Prostate gland (tissue), 2 donors: Measurements from ENCODE around the gene CP. TPM values are rescaled to one million over a fixed set of nuclear protein-coding genes. Genes with fewer than 3 reads are reported as not detected.

Experiments used
- DNase-seq: peaks from one replicate; pipeline ENCODE4 v3.0.0-alpha.2; 2019; ENCODE audit warnings: low spot score
- H3K27ac ChIP-seq, 2 donors: fragments of 200-600 bp; sonication (generic); 2 replicates each; pipeline ENCODE4 v1.5.1; 2017 to 2019
- H3K27me3 ChIP-seq: fragments of 200-600 bp; sonication (generic); replicated peaks from 2 replicates; pipeline ENCODE4 v1.5.1; 2019; ENCODE audit not compliant: insufficient read depth
- H3K36me3 ChIP-seq, 2 donors: fragments of 200-600 bp; sonication (generic); 1 replicate in 1 of 2; 2 replicates in 1 of 2; pipeline versions ENCODE4 v1.5.1 to v1.8.1; 2017 to 2019
- H3K4me1 ChIP-seq: fragments of 200-600 bp; sonication (generic); replicated peaks from 2 replicates; pipeline ENCODE4 v1.5.1; 2019
- H3K4me3 ChIP-seq, 2 donors: fragments of 200-600 bp; sonication (generic); 2 replicates each; pipeline ENCODE4 v1.5.1; 2017 to 2019
- H3K9me3 ChIP-seq: fragments of 200-600 bp; sonication (generic); 2 replicates; pipeline ENCODE4 v1.5.1; 2017
- CTCF ChIP-seq, 4 experiments: fragments of 200-600 bp in 2 of 4; fragments of 450-650 bp in 2 of 4; sonication (generic) in 2 of 4; IDR thresholded peaks; 1 replicate in 3 of 4; 2 replicates in 1 of 4; pipeline ENCODE4 v1.5.1; 2016 to 2019; ENCODE audit warnings: antibody characterized with exemption in 4 of 4, mild to moderate bottlenecking in 2 of 4, moderate library complexity in 2 of 4
- POLR2A ChIP-seq: fragments of 450-650 bp; IDR thresholded peaks from one replicate; pipeline ENCODE4 v1.6.1; 2016; ENCODE audit warnings: antibody characterized with exemption, mild to moderate bottlenecking
- POLR2AphosphoS5 ChIP-seq: sonication (generic); formaldehyde crosslinking; IDR thresholded peaks from one replicate; pipeline ENCODE4 v1.6.1; 2017; ENCODE audit warnings: antibody characterized with exemption
- WGBS: methylation state at CpG from one replicate; pipeline ENCODE4 v1.1.5; 2018; 5-methylcytosine and 5-hydroxymethylcytosine counted together
- intact Hi-C: fragments of 100-400 bp; cut with DNase I; formaldehyde crosslinking; loops from one replicate; pipeline ENCODE4 v1.14.2; 2022
- total RNA-seq, 2 donors: library from RNA; depleted of rRNA; stranded (reverse); fragments of >200 nt; gene quantifications; one replicate each; pipeline ENCODE4 v1.1.0, GENCODE V29; 2016

The CP gene
- total RNA-seq, 2 donors from 2014 or later: 15.2 to 32.6 TPM

- DNase-seq: no peak
Measured at GRCh38 chr3:149263856-149264255, 42.2 kb upstream of the CP start.

GRCh38 chr3:149258714-149259113 lies 37.1 kb upstream of the CP start:
- no peaks in the 10 kb centered on the region for H3K9me3 ChIP-seq
- intact Hi-C loops: no loop called here
- WGBS: 100% methylated on average over 4 of the region's 4 CpGs
- DNase-seq: no peak
- H3K4me1 ChIP-seq: no peaks in the 10 kb centered on the region
- H3K27me3 ChIP-seq: no peaks in the 10 kb centered on the region
- H3K4me3 ChIP-seq: no peak overlapping the region
- no peaks in the 10 kb centered on the region for H3K36me3 ChIP-seq
- no peak overlapping the region for H3K27ac ChIP-seq
- no peak for TF ChIP-seq POLR2AphosphoS5
- no peak for TF ChIP-seq CTCF (IDR thresholded peaks at IDR 0.05)
- TF ChIP-seq POLR2A: no peak

More at GRCh38 chr3:149263856-149264255, 42.2 kb upstream of the CP start:
- Histone ChIP-seq H3K4me3 (no peak overlapping the region), H3K9me3 (no peaks in the 10 kb centered on the region), H3K4me1 (no peaks in the 10 kb centered on the region), H3K27ac (no peak overlapping the region), H3K36me3 (no peaks in the 10 kb centered on the region), H3K27me3 (no peaks in the 10 kb centered on the region)
- TF ChIP-seq POLR2A: no peak
- no peak for TF ChIP-seq CTCF (IDR thresholded peaks at IDR 0.05)
- TF ChIP-seq POLR2AphosphoS5: no peak
- 47% methylated on average over 1 of the region's 1 CpG for WGBS
- intact Hi-C loops: no loop called here

GRCh38 chr3:149258298-149258697 lies 36.7 kb upstream of the CP start:
- no peaks in the 10 kb centered on the region for H3K9me3 ChIP-seq
- DNase-seq: no peak
- TF ChIP-seq POLR2A (no peak), POLR2AphosphoS5 (no peak)
- no peak overlapping the region for H3K27ac ChIP-seq
- no peak overlapping the region for H3K4me3 ChIP-seq
- no peaks in the 10 kb centered on the region for H3K27me3 ChIP-seq
- 62% methylated on average over 3 of the region's 3 CpGs for WGBS
- no peaks in the 10 kb centered on the region for H3K36me3 ChIP-seq
- no peaks in the 10 kb centered on the region for H3K4me1 ChIP-seq
- intact Hi-C loops: no loop called here

- peaks cover under 1% of the 10 kb centered on the region for H3K4me1 ChIP-seq
- no peak for DNase-seq
- TF ChIP-seq POLR2A (no peak), POLR2AphosphoS5 (no peak), CTCF (IDR thresholded peaks at IDR 0.05) (no peak)
- no peaks in the 10 kb centered on the region for H3K36me3 ChIP-seq
- H3K9me3 ChIP-seq: no peaks in the 10 kb centered on the region
- 87% methylated on average over 2 of the region's 2 CpGs for WGBS
- no peak overlapping the region for H3K27ac ChIP-seq
- no peak overlapping the region for H3K4me3 ChIP-seq
- H3K27me3 ChIP-seq: no peaks in the 10 kb centered on the region
- intact Hi-C loops: no loop called here
Measured at GRCh38 chr3:149252272-149252671, 30.6 kb upstream of the CP start.

GRCh38 chr3:149251186-149251585 lies 29.6 kb upstream of the CP start:
- no peaks in the 10 kb centered on the region for H3K36me3 ChIP-seq
- TF ChIP-seq POLR2A (no peak), CTCF (IDR thresholded peaks at IDR 0.05) (no peak), POLR2AphosphoS5 (no peak)
- no peaks in the 10 kb centered on the region for H3K27me3 ChIP-seq
- no peak overlapping the region for H3K4me3 ChIP-seq
- H3K27ac ChIP-seq: no peak overlapping the region
- DNase-seq: no peak
- no peaks in the 10 kb centered on the region for H3K9me3 ChIP-seq
- intact Hi-C loops: no loop called here
- peaks cover 6% of the 10 kb centered on the region for H3K4me1 ChIP-seq
- WGBS: 80% methylated on average over 3 of the region's 3 CpGs
